Measurements from ENCODE around the gene C1orf105. TPM values are rescaled to one million over a fixed set of nuclear protein-coding genes. Genes with fewer than 3 reads are reported as not detected.

The C1orf105 gene
- total and polyA plus RNA-seq, 2 of the 8 experiments (the other 6 are each of a cell fraction or from before 2014, with no cell fraction given) = not detected

DNA sequence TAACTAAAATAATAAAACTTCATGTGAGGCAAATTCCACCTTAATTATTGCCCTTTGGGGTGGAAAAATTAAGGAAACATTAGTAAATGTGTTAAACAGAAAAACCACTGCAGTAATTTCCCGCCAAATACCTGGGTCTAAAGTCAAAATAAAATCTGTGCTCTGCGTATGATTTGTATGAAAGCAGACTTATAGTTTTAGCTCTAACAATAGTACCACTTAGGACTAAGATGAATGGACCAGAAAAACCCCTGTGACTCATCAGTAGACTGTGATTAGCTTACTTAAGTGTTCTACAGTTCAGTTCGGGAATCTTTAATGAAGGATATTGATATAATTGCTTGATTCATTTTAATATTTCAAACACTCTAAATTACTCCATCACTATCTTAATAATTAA lies 23.3 kb upstream of the C1orf105 start:
- Histone ChIP-seq H3K4me1 (replicated peaks in 1 of 4; ENCODE audit: control insufficient read depth in 3 of 4, insufficient read depth in 4 of 4, low read length in 3 of 4) (peaks cover 4 to 10% (median 5%) of the 10 kb centered on the region in 4 experiments; a peak in 5 of 7 replicates), H3K14ac (ENCODE audit: insufficient read length) (no peak overlapping the region), H3K9ac (replicated peaks in 1 of 4; ENCODE audit: extremely low read depth in 1 of 4, low read depth in 3 of 4, low read length in 3 of 4) (no peak overlapping the region), H2BK5ac (ENCODE audit: low read depth, low read length) (no peak overlapping the region), H4K20me1 (replicated peaks in 1 of 2; ENCODE audit: control insufficient read depth in 1 of 2, insufficient read depth in 2 of 2, low read length in 2 of 2) (no peaks in the 10 kb centered on the region), H4K8ac (ENCODE audit: extremely low read depth, insufficient read depth, low read length) (no peak overlapping the region), H3K18ac (ENCODE audit: extremely low read depth, low read length) (no peak overlapping the region), H3K23me2 (ENCODE audit: low read depth, low read length) (no peaks in the 10 kb centered on the region), H3K9me3 (ENCODE audit: insufficient read depth in 2 of 2, low read depth in 1 of 2, low read length in 1 of 2) (no peaks in the 10 kb centered on the region), H3K27me3 (replicated peaks in 1 of 4; ENCODE audit: control insufficient read depth in 3 of 4, extremely low read depth in 1 of 4, insufficient read depth in 3 of 4, low read length in 3 of 4) (no peaks in the 10 kb centered on the region), H3K4me3 (ENCODE audit: extremely low read depth in 1 of 4, insufficient read depth in 2 of 4, low read depth in 3 of 4, low read length in 4 of 4) (no peak overlapping the region), H3K4me2 (ENCODE audit: insufficient read depth in 1 of 2, low read depth in 2 of 2, low read length in 2 of 2) (no peak overlapping the region), H2BK12ac (ENCODE audit: low read depth, low read length) (no peak overlapping the region), H2AFZ (ENCODE audit: low read length) (no peak overlapping the region), H2BK20ac (ENCODE audit: low read length) (no peak overlapping the region), H3K56ac (replicated peaks; ENCODE audit: insufficient read length, low read depth, low read length) (no peak overlapping the region), H3K23ac (ENCODE audit: insufficient read length) (no peak overlapping the region), H3K36me3 (ENCODE audit: control insufficient read depth in 2 of 4, insufficient read depth in 4 of 4, low read length in 3 of 4) (no peaks in the 10 kb centered on the region), H2BK15ac (ENCODE audit: low read length) (no peak overlapping the region), H4K5ac (ENCODE audit: insufficient read length, low read depth, low read length) (no peak overlapping the region), H2BK120ac (replicated peaks; ENCODE audit: low read depth, low read length) (no peak overlapping the region), H3K4ac (replicated peaks; ENCODE audit: insufficient read length, low read depth, low read length) (no peak overlapping the region), H3K79me2 (ENCODE audit: control insufficient read depth in 1 of 2, insufficient read depth in 2 of 2, low read length in 2 of 2) (no peaks in the 10 kb centered on the region), H2AK5ac (ENCODE audit: low read depth, low read length) (no peak overlapping the region), H4K91ac (replicated peaks; ENCODE audit: insufficient read length, low read length) (no peak overlapping the region), H3K27ac (ENCODE audit: low read depth, low read length) (no peak overlapping the region), H3K79me1 (ENCODE audit: low read depth, low read length) (no peaks in the 10 kb centered on the region)
- CTCF ChIA-PET (ENCODE audit: partially characterized antibody) = interaction anchor here (1.5 kb wide), 1 partner anchor 11 kb away, joined by 6 read pairs; no protein-coding TSS in a partner anchor
- no peak for DNase-seq (ENCODE audit: low read depth in 1 of 2, low spot score in 2 of 2)
- 92% methylated on average over 3 of the region's 3 CpGs; no CpG with 5 or more reads in 1 of the 2 experiments for WGBS, 2 experiments (ENCODE audit: extremely low coverage in 1 of 2, insufficient coverage in 1 of 2, insufficient read length in 1 of 2, insufficient replicate concordance in 2 of 2, low coverage in 1 of 2, low lambda C conversion rate in 2 of 2, missing lambda C conversion rate in 1 of 2)
- no peak for FAIRE-seq
- POLR2A ChIA-PET (ENCODE audit: partially characterized antibody) = no interaction called here
- TF ChIP-seq ASH2L (IDR thresholded peaks at IDR 0.05; ENCODE audit: low read length) (no peak), POLR2AphosphoS5 (IDR thresholded peaks at IDR 0.05; ENCODE audit: low read depth, low read length) (no peak), RFX5 (IDR thresholded peaks at IDR 0.05; ENCODE audit: borderline replicate concordance, low read depth, low read length) (no peak), KDM5A (IDR thresholded peaks at IDR 0.05; ENCODE audit: low read length) (no peak), TEAD4 (IDR thresholded peaks at IDR 0.05; ENCODE audit: low read depth, low read length) (no peak), EGR1 (IDR thresholded peaks at IDR 0.05; ENCODE audit: borderline replicate concordance, low read depth, low read length) (no peak), SP1 (IDR thresholded peaks at IDR 0.05; ENCODE audit: low read depth, low read length) (no peak), MAX (IDR thresholded peaks at IDR 0.05) (no peak), HDAC2 (IDR thresholded peaks at IDR 0.05; ENCODE audit: borderline replicate concordance in 1 of 2, low read depth in 2 of 2, low read length in 2 of 2) (no peak), SP2 (IDR thresholded peaks at IDR 0.05; ENCODE audit: low read length) (no peak), CBX5 (IDR thresholded peaks at IDR 0.05; ENCODE audit: low read depth, low read length) (no peak), POLR2A (IDR thresholded peaks at IDR 0.05; ENCODE audit: control extremely low read depth in 1 of 2, low read depth in 2 of 2, low read length in 2 of 2) (no peak), CREB1 (IDR thresholded peaks at IDR 0.05) (no peak), YY1 (IDR thresholded peaks at IDR 0.05; ENCODE audit: low read depth, low read length) (no peak)
